Measurements from ENCODE around the gene LRRC4B.

Gene LRRC4B

DNA sequence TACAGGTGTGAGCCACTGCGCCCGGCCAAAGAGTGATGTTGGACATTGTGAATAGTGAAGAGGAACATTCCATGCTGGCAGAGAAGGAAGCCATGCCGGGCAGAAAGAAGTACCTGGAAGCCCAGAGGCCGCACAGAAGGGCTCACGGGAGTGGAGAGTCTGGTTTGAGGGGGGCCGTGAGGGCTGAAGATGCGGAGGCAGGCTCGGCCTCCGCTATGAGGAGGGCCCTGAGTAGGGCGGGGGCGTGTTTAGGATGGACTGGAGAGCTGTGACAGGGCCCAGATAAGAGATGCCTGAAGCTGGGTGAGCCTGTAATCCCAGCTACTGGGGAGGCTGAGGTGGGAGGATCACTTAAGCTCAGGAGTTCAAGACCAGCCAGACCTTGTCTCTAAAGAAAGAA is 58.9 kb downstream of the LRRC4B start:
- no peak for DNase-seq (ENCODE audit: low read depth in 2 of 2, low spot score in 1 of 2)

DNA sequence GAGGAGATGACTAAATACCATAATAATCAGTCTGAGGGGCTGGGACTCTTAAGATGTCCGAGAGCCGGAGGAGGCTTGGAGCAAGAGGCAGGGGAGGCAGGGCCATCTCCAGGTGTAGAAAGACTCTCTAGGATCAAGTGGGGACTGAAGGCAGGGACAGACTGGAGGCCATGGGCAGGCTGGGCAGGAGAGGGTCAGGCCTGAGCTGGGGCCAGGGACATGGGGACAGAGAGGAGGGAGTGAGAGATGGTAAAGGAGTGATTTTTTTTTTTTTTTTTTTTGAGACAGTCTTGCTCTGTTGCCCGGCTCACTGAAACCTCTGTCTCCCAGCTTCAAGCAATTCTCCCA is 59.4 kb downstream of the LRRC4B start:
- DNase-seq (ENCODE audit: low read depth in 2 of 2, low spot score in 1 of 2): no peak

DNA sequence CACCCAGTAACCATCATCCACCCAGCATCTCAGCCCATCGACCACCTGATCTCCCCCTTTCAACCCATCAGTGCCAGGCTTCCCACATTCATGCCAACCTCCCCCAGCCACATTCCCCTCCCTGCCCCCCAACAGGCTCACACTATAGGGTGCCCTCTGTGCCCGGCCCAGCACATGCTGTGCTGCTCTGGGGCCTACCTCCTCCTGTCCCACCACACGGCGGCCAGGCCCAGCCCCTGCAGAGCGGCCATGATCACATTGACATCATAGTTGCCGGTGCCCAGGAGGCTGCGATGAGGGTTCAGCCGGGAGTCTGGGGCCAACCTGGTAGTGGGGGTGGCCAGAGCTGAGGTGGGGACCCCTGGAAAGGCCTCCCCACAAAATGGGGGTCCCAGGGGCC is 60.9 kb downstream of the LRRC4B start:
- no peak for DNase-seq (ENCODE audit: low read depth in 2 of 2, low spot score in 1 of 2)

DNA sequence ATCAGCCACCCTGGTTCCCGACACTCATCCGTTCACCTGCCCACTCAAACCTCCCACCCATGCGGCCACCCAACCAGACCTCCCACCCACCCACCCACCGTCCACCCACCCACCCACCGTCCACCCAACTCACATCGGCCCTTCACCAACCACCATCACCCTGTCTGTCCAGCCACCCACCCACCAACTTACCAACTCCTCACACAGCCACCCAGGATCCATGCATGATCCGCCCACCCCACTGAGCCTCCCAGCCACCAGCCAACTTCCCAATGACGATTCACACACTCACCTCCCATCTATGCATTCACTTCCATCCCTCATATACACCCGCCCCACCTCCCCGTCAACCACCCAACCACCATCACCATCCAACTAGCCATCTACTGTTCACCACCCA is 61.5 kb downstream of the LRRC4B start:
- DNase-seq (ENCODE audit: low read depth in 2 of 2, low spot score in 1 of 2): no peak

DNA sequence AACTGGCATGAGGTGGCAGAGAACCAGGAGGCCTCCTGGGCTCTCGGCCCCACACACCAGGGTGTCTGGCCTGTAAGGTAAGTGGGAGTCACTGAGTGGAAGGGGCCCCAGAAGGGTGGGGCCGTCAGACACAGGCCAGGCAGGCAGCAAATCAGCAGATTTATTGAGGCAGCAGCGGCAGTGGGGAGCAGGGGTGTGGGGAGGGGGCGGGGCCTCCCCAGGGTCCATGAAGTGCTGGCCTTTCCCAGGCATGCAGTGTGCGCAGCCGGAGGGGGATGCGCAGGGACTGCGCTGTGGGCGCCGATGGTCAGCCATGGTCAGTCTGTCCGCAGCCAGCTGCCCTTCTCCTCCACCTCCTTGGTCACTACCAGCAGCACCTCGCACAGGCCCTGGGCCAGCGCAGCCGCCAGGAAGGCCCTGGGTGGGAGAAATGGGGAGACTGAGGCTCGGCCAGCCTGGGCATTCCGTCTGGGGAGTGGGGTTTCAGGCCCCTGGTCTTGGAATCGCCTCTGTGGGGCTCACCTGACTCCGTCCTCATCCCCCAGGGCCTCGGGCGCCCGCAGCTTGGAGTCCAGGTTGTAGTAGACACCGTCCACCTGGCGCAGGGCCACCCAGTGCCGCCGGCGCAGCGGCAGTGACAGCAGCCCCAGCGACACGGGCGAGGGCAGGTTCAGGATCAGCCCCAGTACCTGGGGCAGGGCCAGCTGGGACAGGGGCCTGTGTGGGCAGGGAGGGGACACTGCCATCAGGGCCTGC is 62.2 kb downstream of the LRRC4B start:
- DNase-seq (ENCODE audit: low read depth in 2 of 2, low spot score in 1 of 2): no peak

DNA sequence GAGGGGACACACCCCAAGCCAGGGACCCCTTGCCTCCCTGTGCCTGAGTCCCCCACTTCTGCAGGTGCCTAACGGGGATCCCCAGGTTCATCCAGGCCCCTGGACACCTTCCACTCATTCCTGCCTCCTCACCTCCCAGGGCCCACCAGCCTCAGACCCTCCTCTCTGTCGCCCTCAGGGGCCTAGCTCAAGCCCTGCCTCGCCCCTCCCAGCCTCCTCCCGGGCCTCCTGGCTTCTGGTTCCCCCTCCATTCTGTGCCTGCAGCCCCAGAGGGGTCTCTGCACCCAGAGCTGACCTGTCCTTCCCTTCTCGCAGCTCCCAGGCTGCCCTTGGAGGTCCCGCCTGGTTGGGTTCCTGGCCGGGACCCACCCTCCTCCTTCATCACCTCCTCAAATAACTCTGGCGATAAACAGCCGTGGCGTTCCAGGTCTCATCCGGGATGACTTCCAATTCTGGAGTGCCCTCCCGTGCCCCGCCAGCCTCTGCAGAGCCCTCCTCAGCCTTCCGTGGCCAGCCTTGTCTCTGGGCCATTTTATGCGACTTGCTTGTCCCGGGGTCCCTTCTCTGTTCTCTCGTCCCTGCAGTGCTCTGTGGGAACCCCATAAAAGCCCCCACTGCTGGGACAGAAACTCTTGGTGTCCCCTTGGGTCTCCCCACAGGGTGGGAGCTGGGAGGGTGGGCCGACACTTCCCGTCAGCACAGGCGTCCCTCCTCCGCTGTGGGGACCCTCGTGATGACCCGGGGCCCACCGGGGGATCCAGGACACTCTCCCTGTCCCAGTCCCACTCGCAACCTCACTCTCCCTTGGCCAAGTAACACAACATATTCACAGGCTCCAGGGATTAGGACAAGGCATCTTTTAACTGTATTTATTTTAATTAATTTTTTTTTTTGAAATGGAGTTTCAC is 66.4 kb downstream of the LRRC4B start:
- DNase-seq (ENCODE audit: low read depth in 2 of 2, low spot score in 1 of 2): no peak

DNA sequence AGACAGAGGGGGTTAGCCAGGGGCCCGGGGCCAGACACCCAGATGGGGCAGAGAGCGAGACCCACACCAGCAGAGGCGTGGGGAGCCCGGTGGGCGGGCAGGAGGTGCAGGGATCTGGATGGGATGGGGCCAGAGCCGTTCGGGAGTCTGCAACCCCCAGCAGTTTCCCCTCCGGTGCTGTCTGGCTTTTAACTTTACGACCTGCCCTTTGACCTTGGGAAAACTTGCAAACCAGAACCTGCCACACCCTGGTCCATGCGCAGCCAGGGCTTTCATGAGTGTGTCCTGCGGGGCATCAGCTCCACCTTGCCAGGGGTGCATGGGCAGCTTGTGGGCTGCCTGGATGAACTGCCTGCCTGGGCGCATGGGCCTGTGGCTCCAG is 67.1 kb downstream of the LRRC4B start:
- DNase-seq (ENCODE audit: low read depth in 2 of 2, low spot score in 1 of 2): no peak

DNA sequence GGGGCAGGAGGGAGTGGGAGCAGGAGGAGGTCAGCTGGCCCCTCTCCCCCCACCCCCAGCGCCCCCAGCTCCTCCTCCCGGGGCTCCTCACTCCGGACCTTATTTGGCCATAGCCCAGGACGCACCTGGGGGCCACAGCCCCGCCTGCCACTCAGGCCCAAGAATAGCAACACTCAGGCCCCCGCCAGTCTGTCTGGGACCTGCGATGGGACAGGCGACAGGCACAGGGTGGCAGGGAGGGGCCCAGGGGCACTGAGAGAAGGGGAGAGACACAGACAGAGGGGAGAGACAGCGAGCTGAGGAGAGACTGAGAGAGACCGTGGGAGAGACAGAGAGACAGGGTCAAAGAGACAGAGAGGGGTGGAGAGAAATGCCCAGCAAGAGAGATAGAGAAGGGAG is 67.5 kb downstream of the LRRC4B start:
- DNase-seq (ENCODE audit: low read depth in 2 of 2, low spot score in 1 of 2): no peak

DNA sequence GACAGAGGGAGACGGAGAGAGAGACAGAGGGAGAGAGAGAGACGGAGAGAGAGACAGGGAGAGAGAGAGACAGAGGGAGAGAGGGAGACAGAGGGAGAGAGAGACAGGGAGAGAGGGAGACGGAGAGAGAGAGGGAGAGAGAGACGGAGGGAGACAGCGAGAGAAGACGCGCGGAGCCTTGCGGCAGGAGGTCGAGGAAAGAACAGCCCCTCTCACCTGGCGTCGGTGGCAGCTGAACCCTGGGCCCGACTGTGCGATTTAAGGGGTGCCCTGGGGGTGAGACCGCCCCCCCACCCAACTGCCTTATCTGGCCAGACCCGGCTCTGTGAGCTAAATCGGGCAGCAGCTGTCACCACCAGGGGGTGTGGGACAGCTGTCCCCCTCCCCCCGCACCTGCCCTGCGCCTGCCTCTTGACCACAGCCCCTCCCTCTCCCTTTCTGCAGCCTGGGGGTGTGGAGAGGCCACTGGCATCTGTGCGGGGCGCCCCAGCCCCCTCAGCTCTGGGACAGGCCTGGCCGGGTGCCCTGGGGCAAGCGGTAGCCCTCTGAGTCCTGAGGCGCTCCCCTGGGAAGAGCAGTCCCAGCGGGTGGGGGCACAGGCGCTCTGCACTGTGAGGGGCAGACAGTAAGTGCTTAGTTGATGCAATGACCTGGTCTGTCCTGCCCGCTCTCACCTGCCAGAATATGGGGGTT is 68.0 kb downstream of the LRRC4B start:
- no peak for DNase-seq (ENCODE audit: low read depth in 2 of 2, low spot score in 1 of 2)

DNA sequence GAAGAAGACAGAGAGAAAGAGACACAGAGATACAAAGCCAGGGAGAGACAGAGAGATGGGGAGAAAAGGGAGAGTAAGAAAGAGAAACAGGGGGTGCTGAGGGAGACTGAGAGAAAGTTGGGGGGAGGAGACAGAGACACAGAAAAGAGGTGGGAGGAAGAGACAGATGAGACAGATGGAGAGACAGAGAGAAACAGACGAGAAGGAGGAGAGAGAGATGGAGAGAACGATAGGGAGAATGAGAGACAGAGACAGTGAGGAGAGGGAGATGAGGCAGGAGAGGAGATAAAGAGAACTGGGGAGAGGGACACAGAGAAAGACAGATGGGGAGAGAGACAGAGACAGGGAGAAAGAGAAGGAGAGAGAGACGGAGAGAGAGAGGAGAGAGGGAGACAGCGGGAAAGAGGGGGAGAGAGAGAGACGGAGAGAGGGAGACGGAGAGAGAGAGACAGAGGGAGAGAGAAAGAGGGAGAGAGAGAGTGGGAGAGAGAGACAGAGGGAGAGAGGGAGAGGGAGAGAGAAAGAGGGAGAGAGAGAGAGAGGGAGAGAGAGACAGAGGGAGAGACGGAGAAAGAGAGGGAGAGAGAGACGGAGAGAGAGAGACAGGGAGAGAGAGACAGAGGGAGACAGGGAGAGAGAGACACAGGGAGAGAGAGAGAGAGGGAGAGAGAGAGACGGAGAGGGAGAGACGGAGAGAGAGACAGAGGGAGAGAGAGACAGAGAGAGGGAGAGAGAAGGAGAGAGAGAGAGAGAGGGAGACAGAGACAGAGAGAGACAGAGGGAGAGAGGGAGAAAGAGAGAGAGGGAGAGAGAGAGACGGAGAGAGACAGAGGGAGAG is 69.8 kb downstream of the LRRC4B start:
- no peak for DNase-seq (ENCODE audit: low read depth in 2 of 2, low spot score in 1 of 2)

DNA sequence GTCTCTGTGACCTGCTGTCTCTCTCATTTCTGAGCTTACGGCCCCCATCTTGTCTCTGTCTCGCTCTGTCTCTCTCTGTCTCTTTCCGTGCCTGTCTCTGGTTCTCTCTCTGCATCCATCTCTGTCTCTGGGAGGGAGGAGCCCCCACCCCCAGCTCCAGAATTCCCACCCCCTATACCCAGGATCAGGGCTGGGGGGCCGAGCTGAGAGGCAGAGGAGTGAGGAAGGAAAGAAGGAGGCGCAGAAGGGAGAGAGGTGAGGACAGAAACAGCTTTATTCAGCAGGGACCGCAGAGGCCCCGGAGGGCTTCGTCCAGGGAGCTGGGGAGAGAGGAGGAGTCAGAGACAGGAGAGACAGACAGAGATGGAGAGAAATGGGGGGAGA is 71.2 kb downstream of the LRRC4B start:
- no peak for DNase-seq (ENCODE audit: low read depth in 2 of 2, low spot score in 1 of 2)

DNA sequence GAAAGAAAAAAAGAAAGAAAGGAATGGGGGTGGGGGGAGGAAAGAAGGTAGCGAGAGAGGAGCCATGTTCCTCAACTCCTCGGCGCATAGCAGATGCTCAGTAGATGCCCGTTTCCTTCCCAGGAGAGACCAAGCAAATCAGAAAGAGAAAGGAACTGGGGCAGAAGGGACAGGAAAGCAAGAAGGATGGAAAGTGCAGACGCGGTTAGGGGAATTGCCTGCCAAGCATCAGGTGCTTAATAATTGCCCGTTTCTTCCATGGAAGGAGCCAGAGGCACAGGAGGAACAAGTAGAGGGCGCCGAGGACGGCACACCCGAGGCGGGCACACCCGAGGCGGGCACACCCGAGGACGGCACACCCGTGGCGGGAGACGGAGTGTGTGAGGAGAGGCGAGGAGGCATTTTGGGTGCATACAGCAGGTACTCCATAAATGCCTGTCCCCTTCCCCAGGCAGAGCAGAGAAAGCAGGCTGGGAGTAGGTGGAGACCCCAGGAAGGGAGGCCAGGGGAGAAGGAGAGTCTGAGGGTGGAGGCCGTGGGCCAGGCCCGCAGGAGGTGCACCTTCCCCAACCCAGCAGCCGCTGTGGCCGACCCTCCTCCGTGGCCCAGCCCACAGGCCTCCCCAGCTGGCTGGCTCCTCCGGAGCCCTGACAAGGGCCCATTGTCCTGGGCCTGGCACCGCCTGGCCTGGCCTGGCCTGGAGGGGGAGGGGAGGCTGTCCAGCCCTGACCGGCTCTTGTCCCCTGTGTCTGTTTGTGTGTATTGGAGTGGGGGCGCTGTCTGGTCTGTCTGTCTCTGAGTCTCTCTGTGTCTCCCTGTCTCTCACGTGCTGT is 71.8 kb downstream of the LRRC4B start:
- DNase-seq (ENCODE audit: low read depth in 2 of 2, low spot score in 1 of 2): no peak

DNA sequence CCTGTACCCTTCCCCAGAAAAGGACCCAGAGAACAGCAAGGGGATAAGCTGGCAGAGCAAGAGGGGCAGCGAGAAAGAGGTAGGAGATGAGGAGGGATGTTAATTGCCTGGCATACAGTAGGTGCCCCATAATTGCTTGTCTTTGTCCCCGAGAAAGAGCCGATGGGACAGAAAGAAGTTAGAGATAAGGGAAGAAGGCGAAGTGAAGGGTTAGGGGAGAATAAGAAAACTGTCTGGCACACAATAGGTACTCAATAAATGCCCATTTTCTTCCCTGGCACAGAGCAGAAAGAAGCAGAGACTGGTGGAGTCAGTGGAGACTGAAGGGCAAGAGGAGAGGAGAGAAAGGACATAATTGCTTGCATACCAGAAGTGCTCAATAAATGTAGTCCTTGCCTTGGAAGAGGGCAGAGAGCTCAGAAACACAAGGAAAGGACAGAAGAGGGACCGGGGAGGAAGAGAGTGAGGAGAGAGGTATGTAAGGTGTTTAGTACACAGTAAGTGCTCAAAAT is 73.2 kb downstream of the LRRC4B start:
- no peak for DNase-seq (ENCODE audit: low read depth in 2 of 2, low spot score in 1 of 2)

DNA sequence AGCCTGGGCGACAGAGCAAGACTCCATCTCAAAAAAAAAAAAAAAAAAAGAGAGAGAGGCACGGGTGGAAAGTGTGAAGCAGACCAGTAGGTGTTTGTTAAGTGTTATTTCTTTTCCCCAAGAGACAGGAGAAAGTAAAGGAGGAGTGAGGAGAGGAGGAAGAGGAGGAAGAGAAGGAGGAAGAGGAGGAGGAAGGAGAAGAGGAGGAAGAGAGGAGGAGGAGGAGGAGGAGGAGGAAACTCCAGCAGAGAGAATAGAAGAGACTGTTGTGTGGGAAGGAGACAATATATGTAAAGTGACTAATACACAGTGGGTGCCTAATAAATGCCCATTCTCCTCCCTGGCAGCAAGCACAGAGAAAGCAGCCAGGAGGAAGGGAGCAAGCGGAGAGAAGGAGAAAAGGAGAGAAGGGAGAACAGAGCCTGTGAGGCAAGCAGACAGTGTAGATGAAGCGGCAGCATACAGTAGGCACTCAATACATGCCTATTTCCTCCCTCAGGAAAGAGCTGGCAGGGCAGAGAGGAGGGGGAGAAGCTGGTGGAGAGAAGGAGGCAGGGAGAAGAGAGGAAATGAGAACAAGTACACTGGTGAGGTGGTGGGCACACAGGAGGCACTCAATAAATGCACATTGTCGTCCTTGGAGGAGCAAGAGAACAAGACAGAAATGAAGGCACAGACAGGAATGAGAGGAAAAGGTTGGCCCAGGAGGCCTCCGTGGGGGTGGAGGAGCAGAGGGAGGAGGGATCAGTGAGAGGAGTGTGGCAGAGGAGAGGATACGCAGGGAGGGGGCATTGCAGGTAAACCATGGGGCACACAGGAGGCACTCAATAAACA is 73.8 kb downstream of the LRRC4B start:
- no peak for DNase-seq (ENCODE audit: low read depth in 2 of 2, low spot score in 1 of 2)

DNA sequence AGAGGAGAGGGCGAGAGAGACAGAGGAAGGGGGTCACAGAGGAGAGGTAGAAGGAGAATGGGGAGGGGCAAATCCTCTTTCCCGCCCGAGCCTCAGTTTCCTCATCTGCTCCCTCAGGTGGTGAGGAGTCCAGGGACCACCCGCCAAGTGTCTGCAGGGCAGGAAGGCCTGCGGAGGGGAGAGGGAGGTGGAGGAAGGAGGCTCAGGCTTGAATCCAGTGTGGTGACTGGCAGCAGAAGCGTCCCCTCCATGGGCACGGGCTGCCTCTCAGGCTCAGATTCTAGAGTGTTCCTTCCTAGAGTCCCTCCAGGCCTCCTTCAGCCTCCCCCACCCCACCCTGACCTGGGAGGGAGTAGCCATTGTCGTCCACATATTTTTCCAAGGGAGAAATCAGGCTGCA is 75.1 kb downstream of the LRRC4B start:
- DNase-seq (ENCODE audit: low read depth in 2 of 2, low spot score in 1 of 2): no peak

DNA sequence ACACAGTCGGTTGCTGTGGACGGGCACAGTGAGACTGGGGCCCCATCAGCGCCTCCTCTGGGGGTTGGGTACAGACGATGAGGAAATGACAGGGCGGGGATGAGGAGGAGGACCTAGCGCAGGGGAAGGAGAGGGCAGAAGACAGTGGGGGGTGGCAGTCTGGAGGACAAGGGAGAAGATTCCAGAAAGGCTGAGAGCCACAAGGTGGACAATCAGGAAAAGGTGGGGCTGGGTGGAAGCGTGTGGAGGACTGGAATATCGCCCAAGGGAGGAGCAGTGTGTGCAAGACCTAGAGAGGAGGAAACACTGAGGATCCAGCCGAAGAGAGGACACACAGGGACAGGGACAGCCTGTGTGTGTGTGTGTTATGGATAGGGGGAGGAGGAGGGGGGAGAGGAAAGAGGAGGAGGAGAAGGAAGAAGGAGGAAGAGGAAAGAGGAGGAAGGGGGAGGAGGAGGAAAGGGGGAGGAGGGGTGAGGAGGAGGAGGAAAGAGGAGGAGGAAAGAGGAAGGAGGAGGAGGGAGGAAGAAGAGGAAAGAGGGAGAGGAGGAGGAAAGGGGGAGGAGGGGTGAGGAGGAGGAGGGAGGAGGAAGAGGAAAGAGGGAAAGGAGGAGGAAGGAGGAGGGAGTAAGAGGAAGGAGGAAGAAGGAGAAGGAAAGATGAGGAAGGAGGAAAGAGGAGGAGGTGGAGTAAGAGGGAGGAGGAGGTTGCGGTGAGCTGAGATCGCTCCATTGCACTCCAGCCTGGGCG is 75.8 kb downstream of the LRRC4B start:
- DNase-seq (ENCODE audit: low read depth in 2 of 2, low spot score in 1 of 2): no peak

DNA sequence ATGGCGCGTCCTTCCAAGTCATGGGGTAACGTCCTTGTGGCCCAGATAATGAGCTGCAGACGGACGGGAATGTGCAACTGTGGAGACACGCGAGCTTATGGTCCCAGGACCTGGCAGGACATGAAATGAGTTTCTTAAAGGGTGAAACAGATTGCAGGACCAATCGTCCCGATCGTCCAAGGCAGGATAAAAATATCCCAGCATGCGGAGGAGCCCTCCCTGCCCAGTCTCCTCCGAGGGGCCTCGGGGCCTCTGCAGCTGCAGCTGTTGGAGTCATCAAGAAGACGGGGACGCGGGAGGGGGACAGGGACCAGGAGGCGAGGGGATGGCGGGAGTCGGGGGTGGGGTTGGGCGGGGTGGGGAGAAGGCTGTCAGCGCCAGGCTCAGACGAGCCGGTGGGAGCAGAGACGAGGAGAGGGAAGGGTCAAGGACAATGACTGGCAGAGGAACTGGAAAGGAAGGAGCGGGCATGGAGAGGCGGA is 77.2 kb downstream of the LRRC4B start:
- no peak for DNase-seq (ENCODE audit: low read depth in 2 of 2, low spot score in 1 of 2)

DNA sequence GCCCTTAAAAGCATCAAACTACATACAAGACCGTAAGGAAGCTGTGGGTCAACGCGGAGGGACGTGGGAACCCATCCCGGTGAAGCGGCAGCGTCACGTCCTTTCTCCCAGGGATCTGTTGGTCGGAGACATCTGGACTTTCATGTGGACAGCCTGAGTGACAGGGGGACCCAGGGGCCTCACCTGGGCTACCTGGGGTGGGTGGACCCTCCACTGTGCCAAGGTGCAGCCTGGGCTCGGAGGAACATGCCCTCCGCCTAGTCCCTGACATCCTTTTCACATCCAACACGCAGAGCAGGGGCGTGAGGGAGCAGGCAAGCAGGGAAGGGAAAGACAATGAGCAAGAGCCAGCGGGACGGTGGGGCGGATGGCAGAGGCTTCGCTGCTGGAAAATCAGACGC is 77.8 kb downstream of the LRRC4B start:
- no peak for DNase-seq (ENCODE audit: low read depth in 2 of 2, low spot score in 1 of 2)
